Pancreas (tissue), 10 donors: ENCODE measurements around the gene IER5. TPM values are rescaled to one million over a fixed set of nuclear protein-coding genes. Genes with fewer than 3 reads are reported as not detected.
"Not testable (repeated sequence)": the region's sequence is repeated elsewhere in the genome, so short reads cannot be mapped to it uniquely, and the experiment has no call there.

Source experiments
- ATAC-seq, 4 donors: fragments of 200-7000 bp; cut with Tn5 transposase; one replicate each; pipeline versions ENCODE4 v1.8.0 to v1.9.1; 2020; ENCODE audit warnings: mild to moderate bottlenecking in 4 of 4, moderate library complexity in 4 of 4
- DNase-seq, 6 donors: peaks; one replicate each; pipeline ENCODE4 v3.0.0-alpha.2; 2020
- FAIRE-seq: peaks from 2 replicates; lab custom pipeline; 2012; peaks lifted over from hg19 to GRCh38; lab: Jason Lieb, UNC
- H3K27ac ChIP-seq, 4 donors: fragments of 200-600 bp; sonication (generic); 1 replicate in 3 of 4; 2 replicates in 1 of 4; pipeline versions ENCODE4 v1.5.0 to v1.8.0; 2020
- H3K27me3 ChIP-seq, 4 donors: fragments of 200-600 bp; one replicate each; pipeline ENCODE4 v1.8.0; 2021
- H3K36me3 ChIP-seq, 3 donors: fragments of 200-600 bp; sonication (generic) in 1 of 3; one replicate each; pipeline versions ENCODE4 v1.5.0 to v1.8.0; 2020 to 2021
- H3K4me1 ChIP-seq, 3 donors: fragments of 200-600 bp; one replicate each; pipeline ENCODE4 v1.8.0; 2021
- H3K4me3 ChIP-seq, 4 donors: fragments of 200-600 bp; sonication (generic) in 2 of 4; one replicate each; pipeline versions ENCODE4 v1.5.0 to v1.8.0; 2020 to 2021
- H3K9me3 ChIP-seq, 4 donors: fragments of 200-600 bp; one replicate each; pipeline ENCODE4 v1.8.0; 2021
- CTCF ChIP-seq, 4 donors: fragments of 200-600 bp; sonication (generic) in 3 of 4; IDR thresholded peaks; one replicate each; pipeline versions ENCODE4 v1.5.0 to v1.8.0; 2021; ENCODE audit warnings: antibody characterized with exemption in 4 of 4
- WGBS, 2 donors: extraction: QIAGEN DNeasy Blood & Tissue Kit; methylation state at CpG; one replicate each; pipeline ENCODE4 v1.1.7; 2013; 5-methylcytosine and 5-hydroxymethylcytosine counted together
- intact Hi-C, 3 donors: fragments of 100-400 bp; cut with DNase I; formaldehyde crosslinking; loops; one replicate each; pipeline versions ENCODE4 v1.11.1 to v1.14.2; 2022
- polyA plus RNA-seq, 2 donors: library from polyadenylated mRNA; stranded (reverse); fragments of 200-250 nt; gene quantifications; one replicate each; pipeline ENCODE4 v1.2.3, GENCODE V29; 2013
- total RNA-seq, 6 donors: library from RNA; stranded (reverse); fragmentation: NEBNext Ultra II Directional in 4 of 6; extraction: Animal tissue kit (Norgen Biotek cat#: 25700) in 4 of 6; gene quantifications; one replicate each; pipeline versions ENCODE4 v1.2.1 to v1.2.4, GENCODE V29; 2021 to 2023
- donor health status: healthy with polysubstance abuse.
- donor health status: DM: no; HTN: no; CAD: no; lungs with moderate emphysema.
- donor health status: DM: no; HTN: no; CAD: no.
- donor health status: control.
- donor health status: control.
- donor health status: Bipolar disorder and iron deficiency.
- donor health status: DM: yes; HTN: yes; CAD: no.
- donor health status: DM: no; HTN: no; CAD: no.
- donor health status: DM: no; HTN: no; CAD: no.
- donor health status: DM: yes; HTN: yes; CAD: no.

The IER5 gene
- total RNA-seq: 1 to 10 TPM; 2.6 to 6.8 (median 3.5) TPM
- 1 to 10 TPM; 2.3 to 2.8 TPM for polyA plus RNA-seq

DNA sequence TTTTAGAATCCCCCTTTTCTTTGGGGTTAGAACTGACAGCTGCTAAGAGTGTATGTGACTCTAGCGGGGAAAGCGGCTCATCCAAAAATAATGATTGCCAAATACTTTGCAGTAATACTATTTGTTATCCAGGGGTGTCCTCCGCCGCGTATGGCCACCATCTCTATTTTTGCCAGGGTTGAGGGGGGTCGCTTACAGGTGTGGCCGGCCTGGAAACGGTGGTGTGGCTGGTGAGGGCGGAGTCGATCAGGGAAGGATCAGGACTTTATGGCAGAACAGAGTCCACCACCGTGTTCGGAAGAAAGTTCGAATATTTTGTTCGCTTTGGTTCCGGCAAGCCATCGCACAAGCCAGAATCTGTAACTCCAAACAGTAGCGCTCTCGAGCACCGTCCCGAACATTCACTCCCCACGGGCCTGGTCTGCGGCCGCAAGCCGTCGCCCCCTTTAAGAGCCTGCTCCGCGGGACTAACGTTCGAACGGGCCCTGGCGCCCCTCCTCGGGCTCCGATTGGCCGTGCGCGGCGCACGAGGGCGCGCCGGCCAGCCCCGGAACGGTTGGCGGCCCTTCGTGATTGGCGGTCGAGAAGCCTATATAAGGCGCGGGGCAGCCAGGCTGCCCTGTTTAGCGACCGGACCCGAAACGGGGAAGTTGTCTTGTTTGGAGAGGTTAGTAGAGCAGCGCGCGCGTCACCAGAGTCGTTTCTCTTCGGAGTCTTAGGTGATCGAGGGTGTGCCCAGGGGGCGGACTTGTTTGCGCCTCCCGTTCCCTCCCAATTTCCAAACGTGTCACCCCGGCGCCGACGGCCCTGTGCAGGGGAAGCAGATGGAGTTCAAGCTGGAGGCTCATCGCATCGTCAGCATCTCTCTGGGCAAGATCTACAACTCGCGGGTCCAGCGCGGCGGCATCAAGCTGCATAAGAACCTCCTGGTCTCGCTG is at the start of gene IER5:
TSS of gene IER5 (plus strand) at position 622 of the 938 bp plus-strand sequence. CDS start at position 825, 203 bp downstream.
- Histone ChIP-seq H3K27me3 (no peaks in the 10 kb centered on the region), H3K9me3 (no peaks in the 10 kb centered on the region), H3K36me3 (no peaks in the 10 kb centered on the region), H3K27ac (peak within 1 kb of the TSS; percentile 11 to 79 (median 57)), H3K4me1 (peaks cover 0 to 5% (median 3%) of the 10 kb centered on the region in 3 donors), H3K4me3 (peak within 1 kb of the TSS; percentile 66 to 94 (median 80))
- ATAC-seq: peak; percentile 90 to 96 (median 94)
- no peak for FAIRE-seq
- WGBS, 2 donors: 3% methylated on average over 75 to 76 of the region's 76 CpGs
- peak; percentile 92 to 98 (median 96) for DNase-seq
- intact Hi-C loops: loop anchor here in 2 of 3 donors (5.0 to 10.0 kb wide), 2 partner anchors 46 to 54 kb away; no protein-coding TSS in a partner anchor
- no peak for TF ChIP-seq CTCF (IDR thresholded peaks at IDR 0.05)

DNA sequence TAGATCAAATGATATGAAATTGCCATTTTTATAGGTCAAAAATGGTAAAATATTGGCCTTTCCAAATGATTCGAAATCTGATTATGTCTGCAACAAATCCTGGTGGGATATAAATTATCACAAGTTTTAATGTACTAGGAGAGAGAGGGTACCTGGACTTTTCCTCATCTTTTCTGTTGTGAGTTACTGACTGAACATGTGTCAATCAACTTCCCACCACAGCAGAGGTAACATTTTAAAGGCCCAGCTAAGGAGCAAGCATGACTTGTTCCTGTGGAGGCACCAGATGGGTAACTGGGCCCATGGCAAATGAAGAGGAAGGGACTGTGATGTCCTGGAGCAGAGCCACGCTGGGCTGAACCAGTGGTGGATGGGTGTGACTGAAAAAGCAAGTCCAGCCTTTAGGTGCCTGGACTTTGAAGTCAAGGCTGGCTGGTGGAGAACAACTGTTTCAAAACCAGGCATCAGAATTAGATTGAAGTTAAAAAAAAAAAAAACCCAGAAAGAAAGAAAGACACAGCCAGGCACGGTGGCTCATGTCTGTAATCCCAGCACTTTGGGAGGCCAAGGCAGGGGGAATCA is 48.1 kb upstream of the IER5 start:
- Histone ChIP-seq H3K4me3 (no peak overlapping the region), H3K27me3 (no peaks in the 10 kb centered on the region), H3K36me3 (no peaks in the 10 kb centered on the region), H3K4me1 (peaks cover 0 to 14% (median 0%) of the 10 kb centered on the region in 3 donors), H3K27ac (no peak overlapping the region), H3K9me3 (no peaks in the 10 kb centered on the region)
- intact Hi-C loops: no loop called here
- no peak for TF ChIP-seq CTCF (IDR thresholded peaks at IDR 0.05)
- ATAC-seq (no peak), DNase-seq (no peak), FAIRE-seq (no peak)
- 82 to 84% methylated on average over 3 of the region's 3 CpGs for WGBS, 2 donors

DNA sequence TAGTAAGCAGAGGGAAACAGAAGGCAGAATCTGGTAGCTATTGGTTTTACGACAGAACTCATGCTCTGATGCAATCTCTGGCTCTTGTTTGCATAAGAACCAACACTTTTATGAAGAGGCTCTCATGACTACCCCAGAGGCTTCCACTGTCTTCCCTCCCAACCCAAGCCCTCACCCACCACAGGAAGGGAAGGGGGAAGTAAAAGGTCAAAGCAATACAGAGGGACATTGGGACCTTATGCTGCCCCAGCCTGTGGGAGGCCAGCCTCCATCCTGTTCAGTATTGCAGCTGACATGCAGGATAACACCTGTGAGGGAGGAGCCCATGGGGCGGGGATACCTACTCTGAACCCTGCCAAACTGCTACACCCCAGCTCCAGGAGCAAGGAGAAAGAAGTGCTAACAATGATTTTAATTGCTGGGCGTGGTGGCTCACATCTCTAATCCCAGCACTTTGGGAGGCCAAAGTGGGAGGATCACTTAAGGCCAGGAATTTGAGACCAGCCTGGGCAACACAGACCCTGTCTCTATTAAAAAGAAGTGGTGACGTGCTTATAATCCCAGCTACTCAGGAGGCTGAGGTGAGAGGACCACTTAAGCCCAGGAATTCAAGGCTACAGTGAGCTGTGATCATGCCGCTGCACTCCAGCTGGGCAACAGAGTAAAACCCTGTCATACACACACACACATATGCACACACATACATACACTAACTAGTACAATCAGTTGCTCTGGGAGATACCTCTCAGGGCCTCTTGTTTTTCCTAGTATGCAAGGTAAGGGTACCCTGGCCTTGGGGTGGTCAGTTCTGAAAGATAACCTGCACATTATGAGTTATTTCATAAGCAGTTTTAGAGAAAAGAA is 45.2 kb upstream of the IER5 start:
- no peak for TF ChIP-seq CTCF (IDR thresholded peaks at IDR 0.05)
- DNase-seq: no peak
- Histone ChIP-seq H3K9me3 (no peaks in the 10 kb centered on the region), H3K36me3 (no peaks in the 10 kb centered on the region), H3K4me1 (no peaks in the 10 kb centered on the region), H3K27me3 (no peaks in the 10 kb centered on the region), H3K27ac (no peak overlapping the region), H3K4me3 (no peak overlapping the region)
- 51 to 70% methylated on average over 5 of the region's 5 CpGs for WGBS, 2 donors
- intact Hi-C loops: no loop called here
- ATAC-seq: peak in 3 of 4 donors; percentile 14 to 57 (median 43)
- no peak for FAIRE-seq

DNA sequence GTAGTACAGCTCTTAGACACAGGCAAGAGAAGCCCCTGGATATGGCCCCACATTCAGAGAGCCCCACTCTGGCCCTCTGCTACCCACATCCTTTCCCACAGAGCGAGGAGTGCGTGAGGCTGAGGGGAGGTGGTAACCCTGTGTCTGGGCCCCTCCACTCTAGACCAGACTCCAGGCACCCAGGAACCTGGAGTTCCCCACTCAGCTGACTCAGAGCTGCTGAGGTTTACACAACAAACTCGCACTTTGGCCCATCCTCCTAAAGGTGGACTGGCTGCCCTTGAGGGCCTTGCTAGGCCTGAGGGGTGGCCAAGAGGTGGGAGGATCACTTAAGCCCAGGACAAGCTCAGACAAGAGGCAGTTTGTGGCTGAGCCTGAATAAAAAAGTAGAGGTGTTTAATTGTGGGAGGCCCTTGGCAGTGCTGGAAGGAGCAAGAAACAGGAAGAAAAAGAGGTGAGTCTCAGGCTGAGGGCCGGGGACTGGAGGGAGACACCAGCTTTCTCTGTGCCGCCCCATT is 44.0 kb upstream of the IER5 start:
- no peaks in the 10 kb centered on the region for H3K27me3 ChIP-seq
- no peak overlapping the region for H3K4me3 ChIP-seq
- no peaks in the 10 kb centered on the region for H3K4me1 ChIP-seq
- no peaks in the 10 kb centered on the region for H3K9me3 ChIP-seq
- 83% methylated on average over 5 of the region's 5 CpGs for WGBS, 2 donors
- ATAC-seq: peak; percentile 35 to 92 (median 71)
- H3K27ac ChIP-seq: peak overlapping the region in 1 of 4 donors; percentile 17
- intact Hi-C loops: no loop called here
- no peak for FAIRE-seq
- DNase-seq: peak in 1 of 6 donors; percentile 36
- TF ChIP-seq CTCF (IDR thresholded peaks at IDR 0.05): no peak
- H3K36me3 ChIP-seq: no peaks in the 10 kb centered on the region

GRCh38 chr1:181045946-181046345 is 42.6 kb upstream of the IER5 start:
- ATAC-seq, FAIRE-seq: not testable (repeated sequence)

More at GRCh38 chr1:181045946-181046345, 42.6 kb upstream of the IER5 start:
- peak in 1 of 6 donors; percentile 53 for DNase-seq
- H3K27ac ChIP-seq, H3K36me3 ChIP-seq, H3K4me3 ChIP-seq, H3K4me1 ChIP-seq, intact Hi-C loops, H3K27me3 ChIP-seq, H3K9me3 ChIP-seq: not testable (repeated sequence)
- 95 to 98% methylated on average over 21 to 22 of the region's 22 CpGs for WGBS, 2 donors
